Spleen (tissue), 11 donors: ENCODE measurements around the gene KIF23. TPM values are rescaled to one million over a fixed set of nuclear protein-coding genes. Genes with fewer than 3 reads are reported as not detected.

ENCODE experiments used
- DNase-seq: peaks from one replicate; pipeline ENCODE4 v3.0.0-alpha.2; 2020
- H3K27ac ChIP-seq, 8 donors: fragments of 200-600 bp; sonication (generic) in 7 of 8; 1 replicate in 4 of 8; 2 replicates in 4 of 8; pipeline versions ENCODE4 v1.5.0 to v1.8.0; 2016 to 2021; ENCODE audit warnings: inconsistent platforms in 4 of 8, mild to moderate bottlenecking in 4 of 8, moderate library complexity in 1 of 8
- H3K27me3 ChIP-seq, 7 donors: fragments of 200-600 bp; sonication (generic) in 6 of 7; replicated peaks in 1 of 7; 1 replicate in 4 of 7; 2 replicates in 3 of 7; pipeline versions ENCODE4 v1.5.0 to v1.8.0; 2016 to 2021; ENCODE audit warnings: inconsistent platforms in 3 of 7, mild to moderate bottlenecking in 1 of 7
- H3K36me3 ChIP-seq, 6 donors: fragments of 200-600 bp; sonication (generic) in 5 of 6; 1 replicate in 4 of 6; 2 replicates in 2 of 6; pipeline versions ENCODE4 v1.5.0 to v1.8.0; 2016 to 2021; ENCODE audit warnings: inconsistent platforms in 2 of 6
- H3K4me1 ChIP-seq, 6 donors: fragments of 200-600 bp; sonication (generic) in 5 of 6; 1 replicate in 3 of 6; 2 replicates in 3 of 6; pipeline versions ENCODE4 v1.5.0 to v1.8.0; 2016 to 2021; ENCODE audit warnings: inconsistent platforms in 3 of 6
- H3K4me3 ChIP-seq, 8 donors: fragments of 200-600 bp; sonication (generic) in 7 of 8; 1 replicate in 4 of 8; 2 replicates in 4 of 8; pipeline versions ENCODE4 v1.5.0 to v1.8.0; 2016 to 2021; ENCODE audit warnings: inconsistent platforms in 4 of 8, mild to moderate bottlenecking in 4 of 8, moderate library complexity in 2 of 8
- H3K9me3 ChIP-seq, 8 donors: fragments of 200-600 bp; sonication (generic) in 7 of 8; 1 replicate in 4 of 8; 2 replicates in 4 of 8; pipeline versions ENCODE4 v1.5.0 to v1.8.0; 2016 to 2021; ENCODE audit warnings: inconsistent platforms in 4 of 8
- POLR2A ChIP-seq, 3 donors: fragments of 450-650 bp; IDR thresholded peaks; one replicate each; pipeline ENCODE4 v1.5.1; 2017; ENCODE audit warnings: antibody characterized with exemption in 3 of 3, mild to moderate bottlenecking in 1 of 3
- POLR2AphosphoS5 ChIP-seq, 3 donors: sonication (generic); formaldehyde crosslinking; IDR thresholded peaks; one replicate each; pipeline ENCODE4 v1.5.1; 2017; ENCODE audit warnings: antibody characterized with exemption in 3 of 3
- WGBS, 5 donors: extraction: QIAGEN DNeasy Blood & Tissue Kit in 3 of 5; methylation state at CpG; one replicate each; pipeline versions ENCODE4 v1.1.5 to v1.1.7; 2013 to 2018; 5-methylcytosine and 5-hydroxymethylcytosine counted together
- intact Hi-C: fragments of 100-400 bp; cut with DNase I; formaldehyde crosslinking; loops from one replicate; pipeline ENCODE4 v1.15.0; 2023; ENCODE audit warnings: low total_unique reads
- polyA plus RNA-seq, 3 donors: library from polyadenylated mRNA; stranded (reverse); fragments of 200-250 nt; gene quantifications; one replicate each; pipeline ENCODE4 v1.2.1, GENCODE V29; 2013
- total RNA-seq, 7 donors: library from RNA; depleted of rRNA in 3 of 7; stranded (reverse); fragments of >200 nt in 3 of 7; fragmentation: NEBNext Ultra II Directional in 4 of 7; extraction: Animal tissue kit (Norgen Biotek cat#: 25700) in 4 of 7; gene quantifications; one replicate each; pipeline versions ENCODE4 v1.1.0 to v1.2.1, GENCODE V29; 2016 to 2021
- TF ChIP-seq, protein P1 (sequence below), 11 experiments: fragments of 200-600 bp in 7 of 11; fragments of 450-650 bp in 4 of 11; sonication (generic) in 4 of 11; IDR thresholded peaks in 8 of 11; conservative IDR thresholded peaks in 3 of 11; 1 replicate in 7 of 11; 2 replicates in 4 of 11; pipeline versions ENCODE4 v1.4.0 to v1.8.0; 2016 to 2021; ENCODE audit warnings: antibody characterized with exemption in 11 of 11, inconsistent platforms in 4 of 11, mild to moderate bottlenecking in 1 of 11
- donor health status: healthy with polysubstance abuse.
- donor health status: DM: no; HTN: no; CAD: no; lungs with moderate emphysema.
- donor health status: DM: no; HTN: no; CAD: no.
- donor health status: Bipolar disorder and iron deficiency.
- donor health status: healthy.
- donor health status: DM: no; HTN: no; CAD: no.
- donor health status: DM: yes; HTN: yes; CAD: no.

The KIF23 gene
- total and polyA plus RNA-seq, 10 donors = 0.89 to 9.2 (median 4.5) TPM

DNA sequence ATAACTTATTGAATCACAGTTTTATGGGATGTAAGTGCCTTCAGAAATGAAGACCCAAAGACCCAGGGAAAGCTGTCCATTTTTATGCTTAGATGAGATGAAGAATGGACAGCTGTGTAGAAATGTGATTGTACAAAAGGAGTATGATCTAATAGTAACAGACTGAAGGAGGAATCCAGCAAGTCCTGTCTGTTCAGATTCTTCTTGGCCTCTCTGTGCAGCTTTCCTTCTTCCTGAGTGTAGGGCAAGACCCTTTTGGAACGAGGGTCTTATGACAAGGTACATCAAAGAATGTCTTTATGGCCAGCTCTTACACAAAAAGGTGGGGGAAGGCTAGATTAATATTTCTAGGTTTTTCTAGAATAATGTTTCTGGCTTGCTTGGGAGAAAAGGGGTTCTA lies 1.4 kb upstream of the KIF23 start:
- peaks cover 0 to 8% (median 0%) of the 10 kb centered on the region in 7 donors for H3K27me3 ChIP-seq
- intact Hi-C loops = no loop called here
- TF ChIP-seq, protein P1, sequence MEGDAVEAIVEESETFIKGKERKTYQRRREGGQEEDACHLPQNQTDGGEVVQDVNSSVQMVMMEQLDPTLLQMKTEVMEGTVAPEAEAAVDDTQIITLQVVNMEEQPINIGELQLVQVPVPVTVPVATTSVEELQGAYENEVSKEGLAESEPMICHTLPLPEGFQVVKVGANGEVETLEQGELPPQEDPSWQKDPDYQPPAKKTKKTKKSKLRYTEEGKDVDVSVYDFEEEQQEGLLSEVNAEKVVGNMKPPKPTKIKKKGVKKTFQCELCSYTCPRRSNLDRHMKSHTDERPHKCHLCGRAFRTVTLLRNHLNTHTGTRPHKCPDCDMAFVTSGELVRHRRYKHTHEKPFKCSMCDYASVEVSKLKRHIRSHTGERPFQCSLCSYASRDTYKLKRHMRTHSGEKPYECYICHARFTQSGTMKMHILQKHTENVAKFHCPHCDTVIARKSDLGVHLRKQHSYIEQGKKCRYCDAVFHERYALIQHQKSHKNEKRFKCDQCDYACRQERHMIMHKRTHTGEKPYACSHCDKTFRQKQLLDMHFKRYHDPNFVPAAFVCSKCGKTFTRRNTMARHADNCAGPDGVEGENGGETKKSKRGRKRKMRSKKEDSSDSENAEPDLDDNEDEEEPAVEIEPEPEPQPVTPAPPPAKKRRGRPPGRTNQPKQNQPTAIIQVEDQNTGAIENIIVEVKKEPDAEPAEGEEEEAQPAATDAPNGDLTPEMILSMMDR (IDR thresholded peaks at IDR 0.05 in 8 of 11, conservative IDR thresholded peaks at IDR 0.05 in 3 of 11) = no peak
- TF ChIP-seq POLR2A (IDR thresholded peaks at IDR 0.05) (no peak), POLR2AphosphoS5 (IDR thresholded peaks at IDR 0.05) (no peak)
- no peak overlapping the region for H3K4me3 ChIP-seq
- peaks cover 0 to 30% (median 19%) of the 10 kb centered on the region in 6 donors for H3K4me1 ChIP-seq
- WGBS, 5 donors = 69 to 100% (median 81%) methylated on average over 1 of the region's 1 CpG
- H3K9me3 ChIP-seq = no peaks in the 10 kb centered on the region
- H3K36me3 ChIP-seq = no peaks in the 10 kb centered on the region
- H3K27ac ChIP-seq = no peak overlapping the region
- DNase-seq = no peak

GRCh38 chr15:69414701-69415167 lies 585 bp downstream of the KIF23 start:
- Histone ChIP-seq H3K27me3 (peaks cover 0 to 8% (median 0%) of the 10 kb centered on the region in 7 donors), H3K36me3 (peaks cover 0 to 4% (median 0%) of the 10 kb centered on the region in 6 donors), H3K27ac (peak overlapping the region in 7 of 8 donors; percentile 10 to 76 (median 31)), H3K9me3 (no peaks in the 10 kb centered on the region), H3K4me3 (peak overlapping the region; percentile 65 to 100 (median 94)), H3K4me1 (peaks cover 0 to 30% (median 19%) of the 10 kb centered on the region in 6 donors)
- TF ChIP-seq, protein P1 (IDR thresholded peaks at IDR 0.05 in 8 of 11, conservative IDR thresholded peaks at IDR 0.05 in 3 of 11) = no peak
- TF ChIP-seq POLR2A (IDR thresholded peaks at IDR 0.05) (no peak), POLR2AphosphoS5 (IDR thresholded peaks at IDR 0.05) (no peak)
- 0 to 2% (median 1%) methylated on average over 19 to 29 of the region's 29 CpGs for WGBS, 5 donors
- intact Hi-C loops = no loop called here
- no peak for DNase-seq

GRCh38 chr15:69415381-69415780 lies 1.2 kb downstream of the KIF23 start:
- Histone ChIP-seq H3K4me3 (peak overlapping the region in 1 of 8 donors; percentile 93), H3K36me3 (peaks cover 0 to 4% (median 0%) of the 10 kb centered on the region in 6 donors), H3K27me3 (peaks cover 0 to 8% (median 0%) of the 10 kb centered on the region in 7 donors), H3K27ac (no peak overlapping the region), H3K9me3 (no peaks in the 10 kb centered on the region), H3K4me1 (peaks cover 0 to 30% (median 19%) of the 10 kb centered on the region in 6 donors)
- 71 to 77% (median 76%) methylated on average over 3 of the region's 3 CpGs for WGBS, 5 donors
- TF ChIP-seq POLR2A (IDR thresholded peaks at IDR 0.05) (no peak), POLR2AphosphoS5 (IDR thresholded peaks at IDR 0.05) (no peak)
- TF ChIP-seq, protein P1 (IDR thresholded peaks at IDR 0.05 in 8 of 11, conservative IDR thresholded peaks at IDR 0.05 in 3 of 11) = no peak
- DNase-seq = no peak
- intact Hi-C loops = no loop called here

GRCh38 chr15:69417581-69417980 lies 3.4 kb downstream of the KIF23 start:
- H3K27me3 ChIP-seq = peaks cover 0 to 8% (median 0%) of the 10 kb centered on the region in 7 donors
- no peak overlapping the region for H3K27ac ChIP-seq
- H3K9me3 ChIP-seq = no peaks in the 10 kb centered on the region

More at GRCh38 chr15:69417581-69417980, 3.4 kb downstream of the KIF23 start:
- peaks cover 0 to 30% (median 19%) of the 10 kb centered on the region in 6 donors for H3K4me1 ChIP-seq
- TF ChIP-seq POLR2A (IDR thresholded peaks at IDR 0.05) (no peak), POLR2AphosphoS5 (IDR thresholded peaks at IDR 0.05) (no peak)
- TF ChIP-seq, protein P1 (IDR thresholded peaks at IDR 0.05 in 8 of 11, conservative IDR thresholded peaks at IDR 0.05 in 3 of 11) = no peak
- intact Hi-C loops = no loop called here
- H3K4me3 ChIP-seq = no peak overlapping the region
- DNase-seq = no peak
- peaks cover 0 to 17% (median 0%) of the 10 kb centered on the region in 6 donors for H3K36me3 ChIP-seq
